ENCODE measurements around the gene HSPA1L. TPM values are rescaled to one million over a fixed set of nuclear protein-coding genes. Genes with fewer than 3 reads are reported as not detected.
A peak's percentile ranks its signal among the peaks of the same experiment; 100 is the strongest.
"Not testable (repeated sequence)": the region's sequence is repeated elsewhere in the genome, so short reads cannot be mapped to it uniquely, and the experiment has no call there.

Gene HSPA1L
- 5.5 TPM for total RNA-seq
- 1 to 10 TPM; 2.2 to 4.2 (median 3.5) TPM for polyA plus RNA-seq

DNA sequence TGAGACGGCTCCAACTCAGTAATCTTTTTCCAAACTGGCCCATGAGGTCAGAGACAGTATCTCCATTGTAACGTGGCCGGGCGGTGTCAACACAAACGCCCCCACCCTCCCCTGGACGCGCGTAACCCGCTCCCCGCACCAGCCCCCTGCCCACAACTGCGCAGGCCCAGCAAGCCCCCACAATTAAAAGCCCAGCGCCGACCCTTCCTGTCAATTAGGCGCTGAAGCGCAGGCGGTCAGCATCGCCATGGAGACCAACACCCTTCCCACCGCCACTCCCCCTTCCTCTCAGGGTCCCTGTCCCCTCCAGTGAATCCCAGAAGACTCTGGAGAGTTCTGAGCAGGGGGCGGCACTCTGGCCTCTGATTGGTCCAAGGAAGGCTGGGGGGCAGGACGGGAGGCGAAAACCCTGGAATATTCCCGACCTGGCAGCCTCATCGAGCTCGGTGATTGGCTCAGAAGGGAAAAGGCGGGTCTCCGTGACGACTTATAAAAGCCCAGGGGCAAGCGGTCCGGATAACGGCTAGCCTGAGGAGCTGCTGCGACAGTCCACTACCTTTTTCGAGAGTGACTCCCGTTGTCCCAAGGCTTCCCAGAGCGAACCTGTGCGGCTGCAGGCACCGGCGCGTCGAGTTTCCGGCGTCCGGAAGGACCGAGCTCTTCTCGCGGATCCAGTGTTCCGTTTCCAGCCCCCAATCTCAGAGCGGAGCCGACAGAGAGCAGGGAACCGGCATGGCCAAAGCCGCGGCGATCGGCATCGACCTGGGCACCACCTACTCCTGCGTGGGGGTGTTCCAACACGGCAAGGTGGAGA, at the start of gene HSPA1L, which contains the start of gene HSPA1A:
Gene HSPA1L, minus strand, starts transcription at position 259 of the 814 bp plus-strand sequence. CDS start 3,311 bp downstream, outside the sequence.
Gene HSPA1A, plus strand, starts transcription at position 519 of the 814 bp plus-strand sequence. Its CDS starts 214 bp downstream, at position 733.
- Mint-ChIP-seq H3K4me1 (peaks cover 19 to 55% (median 37%) of the 10 kb centered on the region in 4 donors), H3K27me3 (no peaks in the 10 kb centered on the region), H3K9me3 (no peaks in the 10 kb centered on the region), H3K4me3 (peak within 1 kb of the TSS; percentile 94 to 98 (median 96)), H3K36me3 (peaks cover 16% of the 10 kb centered on the region), H3K27ac (peak within 1 kb of the TSS; percentile 90 to 94 (median 92))
- Histone ChIP-seq H3K27me3 (ENCODE audit: control insufficient read depth, insufficient read depth, low read length) (no peaks in the 10 kb centered on the region), H3K27ac (ENCODE audit: insufficient read depth, low read length, poor library complexity, severe bottlenecking) (peak within 1 kb of the TSS; percentile 83), H3K9me3 (ENCODE audit: control insufficient read depth in 2 of 2, low read length in 2 of 2) (no peaks in the 10 kb centered on the region), H3K4me1 (ENCODE audit: control insufficient read depth, insufficient read depth, low read length, poor library complexity, severe bottlenecking) (peaks cover 47% of the 10 kb centered on the region), H3K4me3 (ENCODE audit: low read depth, low read length) (peak within 1 kb of the TSS; percentile 94), H3K36me3 (ENCODE audit: control insufficient read depth, insufficient read depth, low read length) (peaks cover 16% of the 10 kb centered on the region)
- ATAC-seq (ENCODE audit: low read depth in 2 of 2) (peak; percentile 16 to 29), DNase-seq (peak; percentile 54 to 85 (median 70))

DNA sequence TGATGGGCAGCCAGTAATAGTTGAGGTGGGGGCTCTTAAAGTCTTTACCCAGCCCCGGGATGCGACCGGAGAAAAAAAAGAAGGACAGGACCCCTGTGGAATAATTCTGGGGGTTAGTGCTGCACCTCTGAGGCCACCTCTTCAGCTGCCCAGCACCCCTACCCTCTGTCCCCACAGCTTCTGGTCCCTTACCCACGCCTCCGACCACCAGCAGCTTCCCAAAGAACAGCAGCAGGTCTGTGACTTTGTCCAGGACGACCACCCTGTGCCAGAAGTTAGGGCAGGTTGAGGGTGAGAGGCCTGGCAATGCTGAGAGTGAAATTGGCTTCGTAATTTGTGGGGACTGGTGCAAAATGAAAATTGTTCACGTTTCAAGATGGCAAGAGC, 49.7 kb upstream of the HSPA1L start:
- no peak overlapping the region for H3K27ac ChIP-seq (ENCODE audit: insufficient read depth, low read length, poor library complexity, severe bottlenecking)
- Mint-ChIP-seq H3K27me3 (no peaks in the 10 kb centered on the region), H3K27ac (peak overlapping the region in 1 of 3 donors; percentile 46), H3K4me1 (peaks cover 4 to 37% (median 18%) of the 10 kb centered on the region in 4 donors), H3K9me3 (peaks cover 0 to 1% (median 0%) of the 10 kb centered on the region in 7 donors), H3K4me3 (peak overlapping the region in 1 of 4 donors; percentile 56), H3K36me3 (peaks cover 9% of the 10 kb centered on the region)
- no peaks in the 10 kb centered on the region for H3K9me3 ChIP-seq (ENCODE audit: control insufficient read depth in 2 of 2, low read length in 2 of 2)
- peaks cover 22% of the 10 kb centered on the region for H3K4me1 ChIP-seq (ENCODE audit: control insufficient read depth, insufficient read depth, low read length, poor library complexity, severe bottlenecking)
- no peaks in the 10 kb centered on the region for H3K27me3 ChIP-seq (ENCODE audit: control insufficient read depth, insufficient read depth, low read length)
- ATAC-seq (ENCODE audit: low read depth in 2 of 2) (no peak), DNase-seq (no peak)
- H3K4me3 ChIP-seq (ENCODE audit: low read depth, low read length) = no peak overlapping the region
- H3K36me3 ChIP-seq (ENCODE audit: control insufficient read depth, insufficient read depth, low read length) = peaks cover 4% of the 10 kb centered on the region

DNA sequence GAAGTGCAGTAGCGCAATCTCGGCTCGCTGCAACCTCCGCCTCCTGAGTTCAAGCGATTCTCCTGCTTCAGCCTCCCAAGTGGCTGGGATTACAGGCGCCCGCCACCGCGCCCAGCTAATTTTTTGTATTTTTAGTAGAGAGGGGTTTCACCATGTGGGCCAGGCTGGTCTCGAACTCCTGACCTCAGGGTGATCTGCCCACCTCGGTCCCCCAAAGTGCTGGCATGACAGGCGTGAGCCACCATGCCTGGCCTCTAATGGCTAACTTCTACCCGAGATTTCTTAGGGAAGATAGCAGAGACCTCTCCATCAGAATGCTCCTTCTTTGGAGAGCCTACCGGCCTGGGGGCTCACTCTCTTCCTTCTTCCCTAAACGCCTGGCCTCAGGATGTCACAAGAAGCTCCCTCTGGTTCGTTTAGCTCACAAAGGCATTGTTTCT, 49.1 kb upstream of the HSPA1L start:
- DNase-seq; H3K9me3 Mint-ChIP-seq; H3K27me3 ChIP-seq (ENCODE audit: control insufficient read depth, insufficient read depth, low read length); H3K9me3 ChIP-seq (ENCODE audit: control insufficient read depth in 2 of 2, low read length in 2 of 2); H3K27me3 Mint-ChIP-seq; ATAC-seq (ENCODE audit: low read depth in 2 of 2): not testable (repeated sequence)
- H3K4me3 ChIP-seq (ENCODE audit: low read depth, low read length) = peak overlapping the region; percentile 72
- H3K27ac ChIP-seq (ENCODE audit: insufficient read depth, low read length, poor library complexity, severe bottlenecking) = peak overlapping the region; percentile 89
- Mint-ChIP-seq H3K36me3 (peaks cover 11% of the 10 kb centered on the region), H3K27ac (peak overlapping the region; percentile 20 to 91 (median 46)), H3K4me1 (peaks cover 4 to 37% (median 18%) of the 10 kb centered on the region in 4 donors), H3K4me3 (peak overlapping the region; percentile 35 to 96 (median 90))
- peaks cover 22% of the 10 kb centered on the region for H3K4me1 ChIP-seq (ENCODE audit: control insufficient read depth, insufficient read depth, low read length, poor library complexity, severe bottlenecking)
- H3K36me3 ChIP-seq (ENCODE audit: control insufficient read depth, insufficient read depth, low read length) = peaks cover 11% of the 10 kb centered on the region

DNA sequence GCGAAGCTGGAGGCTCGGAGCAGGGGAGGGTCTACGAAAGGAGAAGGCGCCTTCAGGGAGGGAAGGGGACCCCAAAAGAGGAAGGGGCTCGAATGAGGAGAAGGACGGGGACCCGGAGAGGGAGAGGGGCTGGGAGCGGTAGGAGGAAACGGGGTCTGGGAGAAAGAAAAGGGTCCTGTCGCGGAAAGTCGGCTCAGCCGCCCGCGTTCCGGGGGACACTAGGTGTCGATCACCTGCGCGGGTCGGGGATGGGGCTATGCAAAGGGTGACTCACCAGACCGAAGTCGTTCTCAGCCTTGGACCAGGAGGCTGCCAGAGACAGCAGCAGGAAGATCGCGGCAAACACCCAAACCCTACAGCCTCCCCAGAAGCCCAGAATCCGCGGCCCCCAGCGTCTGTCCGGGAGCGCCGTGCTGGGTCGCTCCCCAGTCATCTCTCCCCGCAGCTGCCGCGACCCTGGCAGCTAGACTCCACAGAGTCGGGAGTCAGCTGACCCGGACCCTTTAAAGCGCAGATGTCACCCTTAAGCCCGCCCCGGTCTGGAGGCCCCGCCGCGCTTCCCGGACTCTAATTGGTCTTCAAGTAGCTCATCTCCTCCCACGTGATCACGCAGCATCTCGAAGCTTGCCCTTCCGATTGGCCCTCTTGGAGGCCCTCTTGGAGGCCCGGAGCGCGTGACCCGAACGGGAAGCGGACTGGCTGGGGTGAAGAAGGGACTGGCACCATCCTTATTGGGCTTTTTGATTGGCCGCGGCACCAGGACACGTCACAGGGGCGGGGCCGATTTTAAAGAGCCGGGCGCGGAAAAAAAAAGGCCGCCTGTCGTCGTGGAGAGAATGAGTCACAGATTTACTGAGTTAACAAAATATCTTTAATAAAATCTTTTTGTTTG, 47.5 kb upstream of the HSPA1L start, which contains the start of gene NEU1:
Gene NEU1, minus strand, starts transcription at position 478 of the 892 bp plus-strand sequence. Its CDS starts 45 bp downstream, at position 433.
- Histone ChIP-seq H3K9me3 (ENCODE audit: control insufficient read depth in 2 of 2, low read length in 2 of 2) (no peaks in the 10 kb centered on the region), H3K36me3 (ENCODE audit: control insufficient read depth, insufficient read depth, low read length) (peaks cover 12% of the 10 kb centered on the region), H3K4me1 (ENCODE audit: control insufficient read depth, insufficient read depth, low read length, poor library complexity, severe bottlenecking) (peaks cover 22% of the 10 kb centered on the region), H3K27ac (ENCODE audit: insufficient read depth, low read length, poor library complexity, severe bottlenecking) (peak within 1 kb of the TSS; percentile 89), H3K27me3 (ENCODE audit: control insufficient read depth, insufficient read depth, low read length) (no peaks in the 10 kb centered on the region), H3K4me3 (ENCODE audit: low read depth, low read length) (peak within 1 kb of the TSS; percentile 79)
- peaks cover 12% of the 10 kb centered on the region for H3K36me3 Mint-ChIP-seq
- peaks cover 0 to 1% (median 0%) of the 10 kb centered on the region in 7 donors for H3K9me3 Mint-ChIP-seq
- peak within 1 kb of the TSS; percentile 90 to 96 (median 94) for H3K4me3 Mint-ChIP-seq
- H3K27me3 Mint-ChIP-seq = no peaks in the 10 kb centered on the region
- ATAC-seq (ENCODE audit: low read depth in 2 of 2) (peak; percentile 96 to 97), DNase-seq (peak; percentile 99 to 100 (median 100))
- peak within 1 kb of the TSS; percentile 91 to 95 (median 93) for H3K27ac Mint-ChIP-seq
- peaks cover 4 to 37% (median 18%) of the 10 kb centered on the region in 4 donors for H3K4me1 Mint-ChIP-seq

DNA sequence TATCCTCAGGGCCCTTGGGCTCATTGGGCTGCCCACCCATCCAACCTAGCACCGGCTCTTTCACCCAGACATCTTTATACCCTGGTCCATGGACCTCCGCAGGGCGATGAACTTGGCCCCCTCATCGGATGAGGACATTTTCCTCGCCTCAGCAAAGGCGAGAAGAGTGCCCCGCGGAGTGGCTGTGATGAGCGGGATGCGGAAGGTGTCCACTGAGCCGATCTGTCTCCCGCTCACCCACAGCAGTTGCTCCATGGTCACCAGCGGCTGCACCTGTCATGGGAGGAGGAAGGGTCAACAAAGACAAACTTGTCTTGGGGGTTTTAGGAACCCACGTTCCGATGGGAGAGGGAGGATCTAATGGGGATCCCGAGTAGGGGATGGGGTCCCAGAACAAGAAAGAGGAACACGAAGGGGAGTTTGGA, 46.8 kb upstream of the HSPA1L start:
- H3K4me3 ChIP-seq (ENCODE audit: low read depth, low read length) = peak overlapping the region; percentile 79
- H3K4me3 Mint-ChIP-seq = peak overlapping the region; percentile 90 to 96 (median 94)
- peak overlapping the region; percentile 85 to 95 (median 91) for H3K27ac Mint-ChIP-seq
- DNase-seq = no peak
- H3K9me3 ChIP-seq (ENCODE audit: control insufficient read depth in 2 of 2, low read length in 2 of 2) = no peaks in the 10 kb centered on the region
- no peak for ATAC-seq (ENCODE audit: low read depth in 2 of 2)
- H3K36me3 Mint-ChIP-seq = peaks cover 14% of the 10 kb centered on the region
- no peaks in the 10 kb centered on the region for H3K27me3 Mint-ChIP-seq
- H3K9me3 Mint-ChIP-seq = peaks cover 0 to 1% (median 0%) of the 10 kb centered on the region in 7 donors
- H3K27ac ChIP-seq (ENCODE audit: insufficient read depth, low read length, poor library complexity, severe bottlenecking) = peak overlapping the region; percentile 89
- H3K4me1 Mint-ChIP-seq = peaks cover 4 to 37% (median 18%) of the 10 kb centered on the region in 4 donors
- H3K36me3 ChIP-seq (ENCODE audit: control insufficient read depth, insufficient read depth, low read length) = peaks cover 12% of the 10 kb centered on the region
- peaks cover 22% of the 10 kb centered on the region for H3K4me1 ChIP-seq (ENCODE audit: control insufficient read depth, insufficient read depth, low read length, poor library complexity, severe bottlenecking)
- H3K27me3 ChIP-seq (ENCODE audit: control insufficient read depth, insufficient read depth, low read length) = no peaks in the 10 kb centered on the region

DNA sequence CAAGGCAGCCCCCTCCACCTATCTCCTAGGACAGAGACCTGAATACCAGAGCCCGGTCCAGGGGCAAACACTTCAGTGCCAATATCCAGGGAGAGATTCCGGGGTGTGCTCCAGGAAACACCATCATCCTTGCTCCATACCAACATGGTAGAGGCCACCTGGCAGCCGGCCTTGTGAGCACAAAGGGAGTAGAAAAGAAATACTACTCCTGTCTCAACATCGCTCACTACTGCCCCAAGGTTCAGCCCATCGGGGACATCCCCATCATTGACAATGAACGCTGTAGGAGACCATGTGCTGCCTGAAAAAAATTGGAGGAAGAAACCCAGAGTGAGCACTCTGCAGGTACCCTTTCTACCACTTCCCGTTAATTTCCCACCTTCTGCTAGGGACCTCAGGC, 46.1 kb upstream of the HSPA1L start:
- Histone ChIP-seq H3K36me3 (ENCODE audit: control insufficient read depth, insufficient read depth, low read length) (peaks cover 12% of the 10 kb centered on the region), H3K27ac (ENCODE audit: insufficient read depth, low read length, poor library complexity, severe bottlenecking) (no peak overlapping the region), H3K4me3 (ENCODE audit: low read depth, low read length) (no peak overlapping the region), H3K4me1 (ENCODE audit: control insufficient read depth, insufficient read depth, low read length, poor library complexity, severe bottlenecking) (peaks cover 22% of the 10 kb centered on the region), H3K27me3 (ENCODE audit: control insufficient read depth, insufficient read depth, low read length) (no peaks in the 10 kb centered on the region), H3K9me3 (ENCODE audit: control insufficient read depth in 2 of 2, low read length in 2 of 2) (no peaks in the 10 kb centered on the region)
- Mint-ChIP-seq H3K36me3 (peaks cover 15% of the 10 kb centered on the region), H3K9me3 (peaks cover 0 to 1% (median 0%) of the 10 kb centered on the region in 7 donors), H3K27ac (peak overlapping the region in 1 of 3 donors; percentile 95), H3K4me1 (peaks cover 4 to 37% (median 18%) of the 10 kb centered on the region in 4 donors), H3K4me3 (peak overlapping the region in 3 of 4 donors; percentile 2 to 91 (median 90)), H3K27me3 (no peaks in the 10 kb centered on the region)
- ATAC-seq (ENCODE audit: low read depth in 2 of 2) = no peak
- no peak for DNase-seq

DNA sequence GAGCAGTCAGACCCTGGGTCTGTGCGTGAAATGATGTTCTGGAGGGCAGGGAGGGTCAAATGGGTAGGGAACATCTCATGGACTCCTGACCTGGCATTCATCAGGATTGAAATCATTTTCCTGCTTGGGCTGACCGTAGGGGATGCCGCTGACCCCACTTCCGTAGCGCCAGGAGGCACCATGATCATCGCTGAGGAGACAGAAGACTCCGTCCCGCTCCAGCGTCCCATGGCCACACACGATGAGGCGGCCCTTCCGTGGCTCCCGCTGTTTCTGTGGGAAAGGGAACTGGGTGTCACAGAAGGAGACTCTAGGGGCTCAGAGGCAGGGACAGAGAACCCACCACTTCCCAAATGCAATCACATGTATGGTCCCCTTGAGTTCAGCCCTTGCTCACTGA, 45.3 kb upstream of the HSPA1L start:
- no peak overlapping the region for H3K4me3 ChIP-seq (ENCODE audit: low read depth, low read length)
- H3K9me3 ChIP-seq (ENCODE audit: control insufficient read depth in 2 of 2, low read length in 2 of 2) = no peaks in the 10 kb centered on the region
- Mint-ChIP-seq H3K36me3 (peaks cover 15% of the 10 kb centered on the region), H3K4me3 (peak overlapping the region in 1 of 4 donors; percentile 81), H3K4me1 (peaks cover 4 to 37% (median 18%) of the 10 kb centered on the region in 4 donors), H3K9me3 (peaks cover 0 to 1% (median 0%) of the 10 kb centered on the region in 7 donors), H3K27ac (no peak overlapping the region), H3K27me3 (no peaks in the 10 kb centered on the region)
- peaks cover 22% of the 10 kb centered on the region for H3K4me1 ChIP-seq (ENCODE audit: control insufficient read depth, insufficient read depth, low read length, poor library complexity, severe bottlenecking)
- DNase-seq (no peak), ATAC-seq (ENCODE audit: low read depth in 2 of 2) (no peak)
- H3K27ac ChIP-seq (ENCODE audit: insufficient read depth, low read length, poor library complexity, severe bottlenecking) = no peak overlapping the region
- H3K36me3 ChIP-seq (ENCODE audit: control insufficient read depth, insufficient read depth, low read length) = peaks cover 12% of the 10 kb centered on the region
- no peaks in the 10 kb centered on the region for H3K27me3 ChIP-seq (ENCODE audit: control insufficient read depth, insufficient read depth, low read length)

Data from CD4-positive, CD25-positive, alpha-beta regulatory T cell (primary cell).